ENCODE results near the gene SPATA6L.

The SPATA6L gene

DNA sequence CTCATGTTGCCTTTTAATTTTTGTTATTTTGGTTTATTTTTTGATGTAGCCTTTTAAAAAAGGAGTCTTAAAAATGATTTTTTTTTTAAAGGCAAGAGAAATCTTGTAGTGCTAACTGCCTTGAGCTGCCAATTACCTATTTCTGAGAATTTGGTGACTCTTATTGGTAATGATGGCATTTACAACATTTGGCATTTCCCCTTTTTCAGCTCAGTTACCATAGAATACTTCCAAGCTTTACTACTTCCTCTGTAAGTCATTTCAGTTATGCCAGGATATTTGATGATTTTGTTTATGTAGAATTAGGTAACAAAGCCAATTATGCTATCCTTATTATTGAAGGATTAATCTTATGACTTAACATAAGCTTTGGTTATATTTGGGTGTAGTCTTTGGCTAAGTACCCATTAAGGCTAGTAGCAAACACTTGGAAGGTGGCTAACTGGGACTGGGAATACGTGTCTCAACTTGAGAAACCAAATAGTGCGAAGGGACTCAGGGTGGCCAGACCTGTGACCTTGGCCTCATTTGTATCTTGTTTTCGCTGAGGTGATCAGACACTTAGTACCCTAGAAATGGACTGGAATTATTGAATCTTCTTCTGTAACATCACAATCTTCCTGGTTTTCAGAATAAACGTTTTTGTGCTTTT, 40.8 kb upstream of the SPATA6L start:
- Histone ChIP-seq H2AFZ (no peak overlapping the region), H3K9me3 (ENCODE audit: control insufficient read depth, low read length) (no peaks in the 10 kb centered on the region), H3K4me2 (ENCODE audit: low read length) (no peak overlapping the region), H3K27me3 (ENCODE audit: control insufficient read depth, insufficient read depth, low read length) (no peaks in the 10 kb centered on the region), H3K4me1 (no peaks in the 10 kb centered on the region), H3K36me3 (ENCODE audit: control insufficient read depth, insufficient read depth, low read length) (no peaks in the 10 kb centered on the region), H3K79me2 (no peaks in the 10 kb centered on the region), H3K4me3 (ENCODE audit: low read depth, low read length) (no peak overlapping the region), H3K9ac (no peak overlapping the region), H3K27ac (no peak overlapping the region)
- TF ChIP-seq, protein P1, sequence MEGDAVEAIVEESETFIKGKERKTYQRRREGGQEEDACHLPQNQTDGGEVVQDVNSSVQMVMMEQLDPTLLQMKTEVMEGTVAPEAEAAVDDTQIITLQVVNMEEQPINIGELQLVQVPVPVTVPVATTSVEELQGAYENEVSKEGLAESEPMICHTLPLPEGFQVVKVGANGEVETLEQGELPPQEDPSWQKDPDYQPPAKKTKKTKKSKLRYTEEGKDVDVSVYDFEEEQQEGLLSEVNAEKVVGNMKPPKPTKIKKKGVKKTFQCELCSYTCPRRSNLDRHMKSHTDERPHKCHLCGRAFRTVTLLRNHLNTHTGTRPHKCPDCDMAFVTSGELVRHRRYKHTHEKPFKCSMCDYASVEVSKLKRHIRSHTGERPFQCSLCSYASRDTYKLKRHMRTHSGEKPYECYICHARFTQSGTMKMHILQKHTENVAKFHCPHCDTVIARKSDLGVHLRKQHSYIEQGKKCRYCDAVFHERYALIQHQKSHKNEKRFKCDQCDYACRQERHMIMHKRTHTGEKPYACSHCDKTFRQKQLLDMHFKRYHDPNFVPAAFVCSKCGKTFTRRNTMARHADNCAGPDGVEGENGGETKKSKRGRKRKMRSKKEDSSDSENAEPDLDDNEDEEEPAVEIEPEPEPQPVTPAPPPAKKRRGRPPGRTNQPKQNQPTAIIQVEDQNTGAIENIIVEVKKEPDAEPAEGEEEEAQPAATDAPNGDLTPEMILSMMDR (IDR thresholded peaks at IDR 0.05): no peak

DNA sequence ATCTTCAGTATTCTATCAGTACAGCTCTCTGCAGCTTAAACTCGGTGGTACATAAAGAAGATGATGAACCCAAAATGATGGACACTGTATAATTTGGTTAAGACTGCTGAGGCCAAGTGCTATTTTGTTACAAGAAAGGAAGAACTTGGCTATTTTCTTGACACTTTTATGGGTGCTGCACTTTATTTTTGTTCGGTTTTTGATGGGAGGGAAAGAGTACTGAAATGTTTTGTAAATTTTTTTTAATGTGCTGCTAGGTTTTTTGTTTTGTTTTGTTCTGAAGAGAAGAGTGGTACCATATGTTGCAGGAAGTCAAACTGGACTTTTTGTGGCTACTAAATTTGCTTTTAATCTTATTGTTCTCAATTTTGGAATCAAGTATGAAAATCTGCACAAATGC, 39.7 kb upstream of the SPATA6L start:
- no peaks in the 10 kb centered on the region for H3K9me3 ChIP-seq (ENCODE audit: control insufficient read depth, low read length)
- no peak overlapping the region for H3K4me3 ChIP-seq (ENCODE audit: low read depth, low read length)
- H3K36me3 ChIP-seq (ENCODE audit: control insufficient read depth, insufficient read depth, low read length): no peaks in the 10 kb centered on the region
- H3K79me2 ChIP-seq: no peaks in the 10 kb centered on the region
- no peak overlapping the region for H3K4me2 ChIP-seq (ENCODE audit: low read length)
- no peak overlapping the region for H3K27ac ChIP-seq
- no peak overlapping the region for H3K9ac ChIP-seq
- H3K27me3 ChIP-seq (ENCODE audit: control insufficient read depth, insufficient read depth, low read length): no peaks in the 10 kb centered on the region
- H3K4me1 ChIP-seq: no peaks in the 10 kb centered on the region
- TF ChIP-seq, protein P1 (IDR thresholded peaks at IDR 0.05): no peak
- no peak overlapping the region for H2AFZ ChIP-seq

DNA sequence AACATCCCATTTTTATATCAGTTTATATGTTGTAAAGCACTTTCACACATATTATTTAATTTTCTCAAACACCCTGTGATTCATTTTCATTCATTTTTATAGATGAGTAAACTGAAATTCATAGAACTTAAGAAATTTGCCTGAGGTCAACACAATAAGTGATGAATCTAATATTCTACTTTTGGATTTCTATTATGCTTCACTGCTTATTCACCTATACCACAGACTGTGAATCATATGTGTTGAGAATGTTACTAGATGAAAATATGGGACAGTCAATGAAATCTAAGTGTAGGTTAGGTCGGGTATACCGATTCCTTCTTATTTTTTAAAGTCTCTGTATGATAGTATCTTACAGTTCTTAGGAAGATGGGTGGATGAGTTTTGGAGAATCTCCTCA, 37.8 kb upstream of the SPATA6L start:
- no peaks in the 10 kb centered on the region for H3K79me2 ChIP-seq
- H3K36me3 ChIP-seq (ENCODE audit: control insufficient read depth, insufficient read depth, low read length): no peaks in the 10 kb centered on the region
- no peak overlapping the region for H3K4me2 ChIP-seq (ENCODE audit: low read length)
- H3K9ac ChIP-seq: no peak overlapping the region
- H3K27ac ChIP-seq: no peak overlapping the region
- H3K9me3 ChIP-seq (ENCODE audit: control insufficient read depth, low read length): no peaks in the 10 kb centered on the region
- TF ChIP-seq, protein P1 (IDR thresholded peaks at IDR 0.05): no peak
- H2AFZ ChIP-seq: no peak overlapping the region
- no peaks in the 10 kb centered on the region for H3K27me3 ChIP-seq (ENCODE audit: control insufficient read depth, insufficient read depth, low read length)
- no peak overlapping the region for H3K4me3 ChIP-seq (ENCODE audit: low read depth, low read length)
- no peaks in the 10 kb centered on the region for H3K4me1 ChIP-seq

DNA sequence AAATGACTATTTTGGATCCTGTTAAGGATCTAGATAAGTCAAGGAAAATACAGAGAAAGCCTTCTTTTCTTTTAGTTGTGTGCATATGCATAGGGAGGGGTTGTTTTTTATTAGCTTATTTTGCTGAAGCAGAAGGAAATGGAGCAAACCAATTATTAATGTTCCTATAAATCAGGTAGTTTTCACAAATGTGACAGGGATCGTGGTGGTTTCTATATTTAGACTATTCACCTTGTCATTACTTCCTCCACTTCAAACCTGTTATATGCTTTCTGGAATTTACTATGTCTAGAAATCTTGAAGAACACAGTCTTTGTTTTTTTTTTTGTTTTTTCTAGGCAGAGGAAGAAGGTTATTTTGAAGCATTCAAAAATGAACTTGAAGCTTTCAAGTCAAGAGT, 35.2 kb upstream of the SPATA6L start:
- H3K9ac ChIP-seq: no peak overlapping the region
- H3K36me3 ChIP-seq (ENCODE audit: control insufficient read depth, insufficient read depth, low read length): no peaks in the 10 kb centered on the region
- no peak overlapping the region for H3K4me3 ChIP-seq (ENCODE audit: low read depth, low read length)
- no peaks in the 10 kb centered on the region for H3K4me1 ChIP-seq
- no peak overlapping the region for H3K4me2 ChIP-seq (ENCODE audit: low read length)
- H2AFZ ChIP-seq: no peak overlapping the region
- no peaks in the 10 kb centered on the region for H3K9me3 ChIP-seq (ENCODE audit: control insufficient read depth, low read length)
- no peaks in the 10 kb centered on the region for H3K27me3 ChIP-seq (ENCODE audit: control insufficient read depth, insufficient read depth, low read length)
- TF ChIP-seq, protein P1 (IDR thresholded peaks at IDR 0.05): no peak
- H3K27ac ChIP-seq: no peak overlapping the region
- H3K79me2 ChIP-seq: no peaks in the 10 kb centered on the region

DNA sequence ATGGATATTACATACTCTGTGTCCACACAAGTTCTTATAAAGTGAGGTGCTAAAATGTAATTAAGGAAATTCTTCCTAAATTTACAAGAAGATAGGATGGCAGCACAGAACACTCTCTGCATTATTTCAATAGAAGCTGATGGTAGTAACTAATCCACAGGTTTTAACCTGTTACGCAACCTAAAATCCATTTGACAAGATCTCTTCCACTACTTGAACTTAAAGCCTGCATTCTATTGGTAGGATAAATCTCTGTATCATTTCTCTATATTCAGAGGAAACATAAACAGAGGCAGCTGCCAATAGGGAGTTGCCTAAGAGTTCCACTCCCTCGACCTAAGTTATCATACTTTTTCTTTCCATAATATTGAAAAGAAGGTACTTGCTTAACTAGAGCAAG, 34.7 kb upstream of the SPATA6L start:
- H3K9me3 ChIP-seq (ENCODE audit: control insufficient read depth, low read length): no peaks in the 10 kb centered on the region
- H3K9ac ChIP-seq: no peak overlapping the region
- H3K79me2 ChIP-seq: no peaks in the 10 kb centered on the region
- H3K4me1 ChIP-seq: no peaks in the 10 kb centered on the region
- H3K36me3 ChIP-seq (ENCODE audit: control insufficient read depth, insufficient read depth, low read length): no peaks in the 10 kb centered on the region
- TF ChIP-seq, protein P1 (IDR thresholded peaks at IDR 0.05): no peak
- H3K27me3 ChIP-seq (ENCODE audit: control insufficient read depth, insufficient read depth, low read length): no peaks in the 10 kb centered on the region
- H3K4me3 ChIP-seq (ENCODE audit: low read depth, low read length): no peak overlapping the region
- no peak overlapping the region for H2AFZ ChIP-seq
- no peak overlapping the region for H3K4me2 ChIP-seq (ENCODE audit: low read length)
- no peak overlapping the region for H3K27ac ChIP-seq

All from parathyroid adenoma (tissue), 2 donors.